AG20443 (cell line): ENCODE measurements around the gene GPC5.
A peak's percentile ranks its signal among the peaks of the same experiment; 100 is the strongest.

Source experiments
- DNase-seq: peaks from one replicate; pipeline ENCODE4 v3.0.0; 2012; ENCODE audit warnings: low spot score, mixed read lengths

The GPC5 gene

DNA sequence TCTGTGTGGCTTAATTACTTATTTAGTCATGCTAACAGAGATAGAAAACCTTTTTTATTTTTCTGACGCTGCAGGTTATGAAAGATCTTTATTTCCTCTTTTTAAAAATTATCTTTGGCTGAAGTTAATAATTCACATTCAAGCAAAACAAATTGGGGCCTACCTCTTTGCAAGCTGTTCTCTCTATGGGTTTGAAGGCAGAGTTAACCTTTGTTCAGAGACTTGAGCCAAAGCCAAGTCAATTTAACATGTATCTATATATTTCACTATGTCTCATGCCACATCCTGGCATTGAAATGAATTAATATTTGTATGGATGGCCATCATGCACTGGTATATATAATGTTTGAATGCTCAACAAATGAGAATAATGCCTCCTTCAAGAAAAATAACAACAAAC lies 1150.9 kb downstream of the GPC5 start:
- DNase-seq, result no peak

DNA sequence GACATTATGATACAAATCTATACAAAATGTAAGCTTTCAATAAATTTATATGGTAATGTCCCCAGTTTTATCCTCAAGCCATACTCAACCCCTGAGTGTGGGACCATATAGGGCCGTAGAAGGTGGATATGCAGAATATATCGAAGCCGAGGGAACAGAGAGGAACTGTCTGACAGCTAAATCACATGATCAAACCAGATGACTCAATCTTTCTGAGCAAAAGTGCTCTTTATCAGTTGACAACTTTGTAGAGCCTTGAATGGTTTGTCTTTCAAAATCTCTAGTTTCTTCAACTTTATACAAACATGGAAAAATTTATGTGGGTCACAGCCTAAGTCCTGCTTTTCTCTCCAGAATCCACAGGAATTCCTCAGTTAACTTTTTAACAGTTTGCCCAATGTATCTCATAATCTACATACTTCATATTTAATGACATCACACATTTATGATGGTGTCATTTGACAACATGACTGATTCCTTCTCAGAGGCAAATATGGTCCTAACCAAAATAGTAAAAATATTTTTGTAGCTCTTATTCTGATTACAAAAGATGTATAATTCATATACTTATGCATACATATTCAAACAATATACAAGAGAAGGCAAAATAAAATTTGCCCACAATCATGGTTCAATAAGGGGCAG lies 1155.2 kb downstream of the GPC5 start:
- no peak for DNase-seq

DNA sequence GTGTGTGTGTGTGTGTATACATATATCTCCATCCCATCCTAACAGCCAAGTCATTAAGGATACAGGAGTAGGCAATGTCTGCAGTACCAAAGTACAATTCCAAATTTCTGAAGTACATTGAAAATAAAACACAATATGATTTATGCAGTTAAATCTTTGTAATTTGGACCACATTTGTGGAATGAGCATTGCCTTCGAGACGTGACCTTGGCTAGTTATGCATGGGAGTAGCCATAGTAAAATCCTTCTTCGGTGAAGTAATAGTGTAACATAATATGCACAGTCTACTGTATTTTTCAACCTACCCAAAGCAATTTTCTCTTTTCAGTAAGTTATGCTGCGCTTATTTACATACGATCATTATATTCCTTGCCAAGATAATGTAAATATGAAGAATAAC lies 1162.5 kb downstream of the GPC5 start:
- DNase-seq, result no peak

DNA sequence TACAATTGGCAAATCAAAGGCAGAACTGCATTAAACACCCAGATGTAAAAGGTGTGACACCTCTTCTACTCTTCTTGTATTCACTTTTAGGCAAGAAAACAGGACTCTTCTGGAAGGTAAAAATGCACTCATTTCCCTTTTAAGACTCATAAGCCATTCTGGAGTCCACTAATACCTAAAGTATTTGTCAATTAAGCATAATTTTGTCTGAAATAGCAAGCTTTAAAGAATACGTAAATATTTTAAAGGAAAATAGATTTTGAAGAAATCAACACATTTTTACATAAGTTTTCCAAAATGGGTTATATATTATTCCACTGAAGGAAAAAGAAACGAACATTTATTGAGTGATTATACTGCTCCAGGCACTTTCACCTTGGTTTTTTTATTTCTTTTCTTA lies 1166.5 kb downstream of the GPC5 start:
- no peak for DNase-seq

DNA sequence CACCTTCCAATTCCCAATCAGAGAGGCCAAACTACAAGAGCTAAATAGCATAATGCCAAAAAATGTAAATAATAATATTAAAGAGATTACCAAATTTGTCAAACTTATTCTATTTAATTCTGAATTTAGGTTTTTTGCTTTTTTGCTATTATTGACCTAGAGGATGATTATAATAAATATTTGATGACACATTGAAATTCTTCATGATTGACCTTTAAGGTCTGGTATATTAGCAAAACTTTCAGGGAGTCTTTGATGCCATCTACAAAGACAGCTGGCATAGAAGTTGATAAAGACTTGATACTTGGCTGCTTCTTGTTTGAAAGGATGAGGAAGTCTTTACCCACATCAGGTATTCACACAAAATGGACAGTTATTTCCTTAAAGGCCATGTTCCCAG lies 1168.3 kb downstream of the GPC5 start:
- DNase-seq, result no peak

DNA sequence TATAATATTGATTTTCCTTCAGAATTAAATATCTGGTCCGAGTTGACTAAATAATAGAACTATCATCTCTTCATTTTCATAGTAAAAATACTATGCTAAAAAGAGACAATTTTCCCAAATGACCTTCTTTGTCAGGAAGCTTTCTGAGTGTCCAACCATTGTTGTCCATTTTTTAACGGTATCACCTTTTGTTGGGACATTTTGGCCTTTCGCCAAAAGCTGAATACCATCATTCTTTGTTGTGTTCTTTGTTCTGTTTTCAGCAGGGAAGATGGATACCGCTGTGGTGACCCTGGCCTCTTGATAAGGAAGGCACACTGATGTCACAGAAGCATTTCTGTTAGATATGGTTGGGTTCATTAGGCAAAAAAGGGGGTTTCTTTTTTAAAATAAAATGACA lies 1173.8 kb downstream of the GPC5 start:
- no peak for DNase-seq

DNA sequence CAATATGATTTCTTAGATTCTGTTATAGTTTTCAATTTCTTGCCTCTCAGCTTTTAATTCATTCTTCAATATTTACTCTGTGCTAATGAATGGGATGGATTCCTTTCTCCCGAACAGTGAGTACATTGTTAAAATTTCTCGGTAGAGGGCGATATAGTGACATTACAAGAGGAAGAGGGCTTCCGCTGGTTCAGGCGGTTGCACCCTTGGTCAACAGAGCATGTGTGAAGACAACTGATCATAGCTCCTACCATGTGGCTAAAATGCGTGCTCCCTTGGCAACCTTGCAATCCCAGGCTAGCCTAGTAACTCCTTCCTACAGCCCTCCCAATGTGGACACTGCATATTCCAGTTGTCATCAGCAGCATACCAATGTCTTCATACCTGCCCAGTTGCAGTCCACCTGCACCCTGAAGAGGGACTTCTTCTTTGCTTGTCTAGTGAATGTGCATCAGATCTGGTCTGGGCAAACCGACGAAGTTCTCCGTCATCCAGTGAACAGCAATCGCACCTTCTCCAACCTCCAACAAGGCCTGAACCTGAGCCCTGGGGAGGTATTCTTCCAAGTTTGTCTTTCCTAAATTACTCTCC lies 1175.1 kb downstream of the GPC5 start:
- DNase-seq, result peak; percentile 12

DNA sequence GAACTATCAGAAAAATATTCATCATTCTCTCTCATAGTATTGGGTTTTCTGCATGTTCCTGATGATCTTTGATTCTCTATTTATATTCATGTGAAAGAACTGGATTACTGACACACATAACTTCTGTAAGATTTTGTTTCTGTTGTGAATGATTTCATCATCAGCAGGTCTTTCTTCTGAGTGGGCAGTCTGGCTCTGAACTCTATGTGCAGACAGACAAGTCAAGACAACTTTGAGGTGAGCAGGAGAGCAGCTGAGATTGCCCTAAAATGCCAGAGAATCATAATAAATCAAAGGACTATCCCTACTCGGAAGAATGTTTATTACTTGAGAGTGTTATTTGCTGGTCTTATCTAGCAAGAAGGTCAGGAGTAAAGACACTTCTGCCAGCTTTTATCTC lies 1176.1 kb downstream of the GPC5 start:
- DNase-seq, result no peak

DNA sequence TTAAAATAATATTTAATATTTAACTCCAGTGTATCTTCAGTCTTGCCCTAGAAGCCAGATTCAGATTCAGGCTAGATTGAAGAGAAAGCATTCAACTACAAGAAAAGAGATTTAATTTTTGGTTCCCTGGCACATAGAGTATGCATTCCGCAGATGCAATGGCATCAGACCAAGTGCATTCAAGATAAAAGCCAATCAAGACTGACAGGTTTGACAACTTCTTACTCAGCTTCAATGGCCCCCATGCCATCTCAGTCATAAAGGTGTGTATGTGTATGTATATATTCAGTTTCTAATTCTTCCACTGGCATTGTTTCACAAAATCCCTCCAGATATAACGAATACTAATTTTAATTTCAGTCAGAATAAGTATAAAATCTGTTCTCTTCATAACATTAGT lies 1177.4 kb downstream of the GPC5 start:
- DNase-seq, result no peak

DNA sequence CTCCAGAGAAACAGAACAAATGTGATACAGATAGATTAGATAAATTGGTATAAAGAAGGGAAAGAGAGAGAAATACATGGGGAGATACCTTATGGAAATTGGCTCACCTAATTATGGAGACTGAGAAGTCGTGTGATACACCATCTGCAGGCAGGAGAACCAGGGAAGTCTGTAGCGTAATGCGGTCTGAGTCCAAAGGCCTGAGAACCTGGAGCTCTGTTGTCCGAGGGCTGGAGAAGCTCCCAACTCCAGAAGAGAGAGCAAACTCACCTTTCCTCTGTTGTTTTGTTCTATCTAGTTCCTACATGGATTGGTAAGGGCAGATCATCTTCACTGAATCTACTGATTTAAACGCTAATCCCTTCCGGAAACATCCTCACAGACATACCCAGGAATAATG lies 1179.9 kb downstream of the GPC5 start:
- DNase-seq, result no peak

DNA sequence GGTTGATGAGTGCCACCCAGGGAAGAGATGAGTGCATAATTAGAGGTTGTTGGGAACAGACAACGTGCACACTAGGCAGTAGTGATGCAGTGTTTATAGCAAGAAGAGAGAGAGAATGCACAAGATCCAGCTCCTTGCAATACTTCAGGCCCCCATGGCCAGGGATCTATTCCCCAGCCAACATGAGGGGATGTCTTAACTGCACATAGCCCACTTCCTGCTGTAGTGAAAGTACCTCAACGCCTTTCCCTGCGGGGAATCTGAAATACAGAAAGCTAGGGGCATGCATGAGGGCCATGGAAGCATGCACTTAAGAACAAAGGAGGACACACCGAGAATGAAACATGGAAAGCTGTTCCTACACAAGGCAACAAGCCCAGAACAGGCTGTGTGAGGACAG lies 1191.5 kb downstream of the GPC5 start:
- DNase-seq, result no peak

DNA sequence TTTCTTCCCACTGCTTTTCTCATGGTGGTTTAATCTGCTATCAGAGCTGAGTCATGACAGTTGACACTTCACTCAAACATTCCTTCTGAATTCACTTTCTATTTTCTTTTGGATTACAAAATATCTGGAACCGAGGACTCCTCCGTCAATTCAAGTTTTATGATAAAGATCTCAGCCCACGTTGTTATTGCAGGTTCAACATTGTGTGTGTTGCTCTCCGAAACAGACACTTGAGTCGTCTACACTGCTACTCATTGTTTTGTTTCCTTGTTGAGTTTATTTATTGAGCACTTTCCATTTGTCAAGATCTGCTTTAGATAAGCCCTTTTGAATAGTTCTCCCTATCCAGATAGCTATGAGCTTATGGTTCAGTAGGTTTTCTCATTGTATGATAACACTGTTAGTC lies 1192.1 kb downstream of the GPC5 start:
- no peak for DNase-seq

DNA sequence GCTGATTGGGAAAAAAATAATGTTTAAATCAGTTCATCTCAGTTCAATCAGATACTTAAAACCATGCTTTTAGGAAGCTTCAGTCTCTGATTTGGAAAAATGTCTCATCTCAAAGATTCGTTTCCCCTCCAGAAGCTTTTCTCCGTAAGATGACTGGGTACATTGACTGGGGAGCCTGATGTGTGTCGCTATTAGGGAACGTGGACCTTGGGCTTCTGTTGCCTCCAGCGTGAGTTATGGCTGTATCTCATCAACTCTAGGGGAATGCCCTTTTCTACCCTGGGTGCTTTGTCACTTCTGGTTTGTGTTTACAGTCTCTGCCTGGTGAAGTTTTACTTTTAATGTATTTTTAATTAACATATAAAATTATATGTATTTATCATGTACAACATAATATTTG lies 1192.7 kb downstream of the GPC5 start:
- DNase-seq, result no peak

DNA sequence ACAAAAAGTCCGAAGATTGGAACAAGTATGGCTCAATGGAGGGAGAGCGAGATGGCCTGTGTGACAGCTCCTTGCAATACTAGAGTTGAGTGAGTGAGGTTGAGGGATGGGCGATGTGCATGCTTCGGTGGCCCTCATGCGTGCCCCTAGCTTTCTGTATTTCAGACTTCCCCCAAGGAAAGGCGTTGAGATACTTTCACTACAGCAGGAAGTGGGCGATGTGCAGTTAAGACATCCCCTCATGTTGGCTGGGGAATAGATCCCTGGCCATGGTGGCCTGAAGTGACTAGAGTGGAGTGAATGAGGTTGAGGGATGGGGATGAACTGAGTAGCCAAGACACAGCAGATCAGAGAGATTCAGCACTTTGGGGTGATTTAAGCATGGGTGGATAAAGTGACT lies 1194.3 kb downstream of the GPC5 start:
- no peak for DNase-seq

DNA sequence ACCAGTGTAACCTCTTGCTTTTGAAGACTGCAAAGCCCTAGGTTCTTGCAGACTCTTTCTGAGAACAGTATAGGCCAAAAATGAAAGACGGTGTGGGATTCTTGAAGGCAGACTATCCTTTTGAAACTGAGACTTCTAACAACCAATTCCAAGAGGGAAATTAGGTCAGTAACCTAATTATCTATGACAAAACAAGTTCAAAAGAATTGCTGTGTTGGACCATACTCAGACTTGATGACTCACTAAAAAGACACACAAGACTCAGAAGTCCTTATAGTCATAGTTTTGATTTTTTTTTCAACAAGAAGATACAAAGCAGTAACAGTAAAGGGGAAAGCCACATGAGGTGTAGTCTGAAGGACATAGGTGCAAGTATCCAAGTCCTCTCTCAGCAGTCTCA lies 1204.1 kb downstream of the GPC5 start:
- no peak for DNase-seq

DNA sequence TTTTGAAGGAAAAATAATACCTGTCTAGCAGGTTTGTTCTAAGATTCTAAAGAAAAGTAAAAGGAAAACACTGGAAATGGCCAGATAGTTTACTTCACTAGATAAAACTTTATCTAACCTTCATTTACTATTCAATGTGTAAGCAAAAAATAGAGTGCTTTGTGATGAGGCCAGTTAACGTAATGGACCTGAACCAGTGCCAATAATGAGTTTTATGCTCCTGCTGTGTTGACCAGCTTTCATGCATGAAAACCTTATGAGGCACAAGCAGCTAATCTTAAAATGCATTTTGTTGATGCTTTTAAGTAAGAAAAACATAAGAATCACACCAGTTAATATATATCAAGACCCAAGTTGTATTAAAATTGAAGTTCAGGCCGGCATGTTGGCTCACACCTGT lies 1211.0 kb downstream of the GPC5 start:
- no peak for DNase-seq

DNA sequence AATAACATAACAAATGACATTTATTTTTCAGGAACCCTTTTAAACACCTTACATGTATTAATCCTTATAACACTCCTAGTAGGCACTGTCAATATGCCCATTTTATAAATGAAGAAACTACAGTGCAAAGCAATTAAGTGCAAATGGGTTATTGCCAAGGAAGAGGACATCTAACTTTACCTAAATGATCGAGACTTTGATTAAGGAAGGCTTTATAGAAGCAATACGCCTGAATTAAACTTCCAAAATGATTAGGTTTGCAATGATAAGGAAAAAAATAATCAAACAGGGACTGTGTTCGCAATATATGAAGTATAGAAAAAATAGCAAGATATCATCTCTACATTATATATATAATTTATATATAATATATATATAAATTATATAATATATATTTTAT lies 1214.5 kb downstream of the GPC5 start:
- no peak for DNase-seq

DNA sequence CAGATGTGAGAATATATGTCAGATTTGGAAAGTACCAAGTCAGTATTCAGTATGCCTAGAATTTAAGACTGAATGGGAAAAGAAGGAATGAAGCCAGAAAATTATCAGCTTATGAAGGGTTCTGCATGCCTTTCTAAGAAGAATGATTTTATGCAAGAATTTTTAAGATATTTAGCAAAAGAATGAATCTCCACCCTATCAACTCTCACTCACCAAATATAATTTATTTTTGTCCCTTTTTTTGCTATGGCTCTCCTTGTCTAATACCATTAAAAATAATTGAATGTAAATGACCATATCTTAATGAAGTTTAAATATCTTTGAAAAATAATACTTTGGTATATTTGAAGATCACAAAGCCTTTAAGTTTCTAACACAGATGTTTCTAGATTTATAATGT lies 1215.5 kb downstream of the GPC5 start:
- no peak for DNase-seq

DNA sequence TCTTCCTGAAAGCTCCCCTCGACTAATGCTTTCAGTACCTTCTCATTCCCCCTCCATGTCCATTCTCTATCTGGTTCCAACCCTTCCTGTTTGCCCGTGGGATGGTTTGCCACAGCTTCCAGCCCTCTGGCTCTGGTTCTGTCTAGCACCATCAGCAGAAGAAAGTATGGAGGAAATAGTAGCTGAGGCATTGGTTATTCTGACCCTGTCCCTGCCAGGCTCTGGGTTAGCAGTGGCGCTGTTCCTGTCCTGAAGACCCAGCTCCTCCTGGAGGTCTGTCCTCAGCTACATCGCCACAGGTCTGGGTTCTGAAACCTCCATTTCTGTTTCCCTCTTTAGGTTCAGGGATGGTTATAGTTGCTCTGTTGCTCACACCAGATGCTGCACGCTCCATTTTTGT lies 1223.6 kb downstream of the GPC5 start:
- DNase-seq, result no peak

DNA sequence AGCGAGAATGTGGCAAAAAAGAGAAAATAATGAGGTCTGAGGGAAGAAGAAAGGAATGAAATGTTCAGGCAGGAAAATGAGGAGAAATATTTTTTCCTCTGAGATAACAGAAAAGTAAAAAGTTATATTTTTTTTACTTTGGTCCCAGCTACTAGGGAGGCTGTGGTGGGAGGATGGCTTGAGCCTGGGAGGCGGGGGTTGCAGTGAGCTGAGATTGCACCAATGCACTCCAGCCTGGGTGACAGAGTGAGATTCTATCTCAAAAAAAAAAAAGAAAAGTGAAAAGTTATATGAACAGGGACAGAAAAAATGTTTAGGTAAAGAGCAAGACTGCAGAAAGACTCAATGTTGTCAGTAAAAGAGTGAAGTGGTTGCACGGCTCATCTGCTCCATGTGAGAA lies 1224.5 kb downstream of the GPC5 start:
- DNase-seq, result no peak

DNA sequence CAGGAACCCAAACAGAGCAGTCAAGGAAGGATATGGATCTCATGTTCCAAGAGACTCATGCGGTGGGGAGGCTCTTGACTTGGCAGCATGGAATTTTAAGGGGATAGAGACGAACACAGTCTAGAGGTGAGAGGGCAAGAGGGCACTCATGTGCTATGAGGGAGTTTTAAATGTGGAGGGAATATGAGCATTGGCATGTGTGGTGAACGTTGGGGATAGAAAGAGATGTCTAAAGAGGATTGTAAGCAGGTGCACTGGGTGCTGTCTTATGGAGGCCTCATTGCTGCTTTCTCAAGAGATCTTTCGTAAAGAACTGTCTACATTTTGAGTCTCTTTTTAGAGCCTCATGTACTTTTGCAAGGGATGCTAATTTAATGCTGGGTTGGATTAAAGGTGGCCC lies 1227.9 kb downstream of the GPC5 start:
- DNase-seq, result no peak

DNA sequence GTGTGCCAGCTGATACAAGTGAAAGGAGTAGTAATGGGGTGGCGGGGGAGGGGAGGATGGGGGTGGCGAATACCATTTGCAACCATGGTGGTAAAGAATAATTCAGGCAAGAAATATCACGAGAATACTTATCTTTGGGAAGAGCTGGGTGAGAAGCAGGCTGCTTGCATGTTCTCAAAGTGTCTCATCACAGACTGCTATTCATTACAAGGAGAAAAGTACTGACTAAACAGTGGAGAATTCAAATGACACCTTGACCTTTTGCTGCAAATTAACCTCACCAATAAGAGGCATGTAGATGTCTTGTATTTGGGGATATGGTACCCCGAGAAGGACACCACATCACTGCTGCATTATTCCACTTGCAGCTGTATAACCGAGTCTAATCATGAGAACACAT lies 1242.5 kb downstream of the GPC5 start:
- DNase-seq, result no peak

DNA sequence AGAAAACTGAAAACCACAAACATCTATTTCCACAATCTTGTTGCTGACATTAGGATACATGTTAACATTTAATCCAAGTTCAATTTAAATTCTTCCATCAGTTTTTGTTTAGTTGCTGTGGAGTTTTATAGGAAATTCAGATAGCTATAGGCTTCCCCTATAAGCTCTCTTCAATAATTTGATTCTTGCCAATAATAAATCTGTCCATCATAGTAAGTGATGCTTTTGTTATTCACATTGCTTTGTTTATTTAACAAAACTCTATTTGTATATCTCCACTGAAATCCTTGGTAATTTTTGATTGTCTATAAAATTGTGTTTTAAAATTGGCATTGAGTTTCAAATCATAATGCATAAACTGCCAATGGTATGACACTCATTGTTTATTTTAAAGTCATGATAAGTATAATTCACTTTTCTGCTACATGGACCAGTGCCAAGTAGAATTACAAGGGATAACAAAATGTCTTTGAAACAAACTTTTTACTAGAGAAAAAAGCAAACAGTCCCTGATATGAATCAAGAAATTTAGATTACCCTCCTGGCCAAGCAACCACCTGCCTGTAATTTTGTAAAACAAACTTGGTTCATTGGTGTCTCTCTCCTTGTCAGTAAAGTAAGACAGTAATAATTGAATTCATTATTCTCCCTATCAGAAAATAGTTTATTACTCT lies 1250.9 kb downstream of the GPC5 start:
- no peak for DNase-seq

DNA sequence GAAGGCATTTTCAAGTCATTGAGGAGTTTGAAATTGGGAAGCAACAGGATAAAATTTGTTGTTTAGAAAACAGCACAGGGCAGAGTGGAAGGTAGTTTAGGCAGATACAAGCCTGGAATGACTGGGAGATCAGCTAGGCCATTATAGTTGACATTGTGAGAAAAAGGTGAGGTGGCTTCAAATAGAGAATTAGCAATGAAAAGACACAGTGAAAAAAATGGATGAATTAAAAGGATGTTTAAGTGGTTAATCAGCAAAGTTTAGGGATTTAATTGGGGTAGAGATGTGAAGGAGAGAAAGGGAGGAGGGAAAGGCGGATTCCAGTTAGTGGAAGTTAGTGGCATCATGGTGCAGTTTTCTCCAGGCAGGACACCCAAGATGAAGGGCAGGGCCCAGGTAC lies 1257.7 kb downstream of the GPC5 start:
- DNase-seq, result no peak
